AG04449 (cell line): ENCODE results near the gene ZFP1.

Experiments
- CTCF ChIA-PET: fragments of 350-600 bp; formaldehyde crosslinking; extraction: SDS; loops from one replicate; lab custom pipeline; 2021; ENCODE audit warnings: antibody characterized with exemption; lab: Yijun Ruan, JAX
- POLR2A ChIA-PET: fragments of 400-600, 350-600 bp; formaldehyde crosslinking; extraction: SDS; loops from one replicate; lab custom pipeline; 2020; ENCODE audit warnings: antibody characterized with exemption, inconsistent platforms; lab: Yijun Ruan, JAX
- DNase-seq: peaks from one replicate; pipeline ENCODE4 v3.0.0-alpha.2; 2010; ENCODE audit warnings: low read depth, low spot score
- H3K4me3 ChIP-seq: 2 replicates; pipeline ENCODE4 v1.5.1; 2011; ENCODE audit warnings: low read depth, mild to moderate bottlenecking, control low read depth, low read length
- TF ChIP-seq, protein P1 (sequence below): IDR thresholded peaks from one replicate; pipeline ENCODE4 v1.5.1; 2011; ENCODE audit warnings: mild to moderate bottlenecking, moderate library complexity, low read length, control low read depth, inconsistent platforms; ENCODE audit not compliant: insufficient read depth; ENCODE audit errors: missing control alignments

ZFP1 gene

GRCh38 chr16:75216127-75216526, 67.8 kb downstream of the ZFP1 start:
- POLR2A ChIA-PET: no interaction called here

DNA sequence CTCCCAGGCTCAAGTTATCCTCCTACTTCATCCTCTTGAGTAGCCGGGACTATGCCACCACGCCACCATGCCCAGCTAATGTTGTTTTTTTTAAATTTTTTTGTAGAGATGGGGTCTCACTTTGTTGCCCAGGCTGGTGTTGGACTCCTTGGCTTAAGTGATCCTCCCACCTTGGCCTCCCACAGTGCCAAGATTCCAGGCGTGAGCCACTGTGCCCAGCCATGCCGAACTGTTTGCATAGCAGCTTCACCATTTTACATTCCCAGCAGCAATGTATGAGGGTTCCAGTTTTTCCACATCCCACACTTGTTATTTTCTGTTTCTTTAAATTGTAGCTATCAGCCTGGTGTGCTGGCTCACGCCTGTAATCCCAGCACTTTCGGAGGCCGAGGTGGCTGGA, 68.3 kb downstream of the ZFP1 start:
- H3K4me3 ChIP-seq: no peak overlapping the region
- POLR2A ChIA-PET: no interaction called here
- TF ChIP-seq, protein P1, sequence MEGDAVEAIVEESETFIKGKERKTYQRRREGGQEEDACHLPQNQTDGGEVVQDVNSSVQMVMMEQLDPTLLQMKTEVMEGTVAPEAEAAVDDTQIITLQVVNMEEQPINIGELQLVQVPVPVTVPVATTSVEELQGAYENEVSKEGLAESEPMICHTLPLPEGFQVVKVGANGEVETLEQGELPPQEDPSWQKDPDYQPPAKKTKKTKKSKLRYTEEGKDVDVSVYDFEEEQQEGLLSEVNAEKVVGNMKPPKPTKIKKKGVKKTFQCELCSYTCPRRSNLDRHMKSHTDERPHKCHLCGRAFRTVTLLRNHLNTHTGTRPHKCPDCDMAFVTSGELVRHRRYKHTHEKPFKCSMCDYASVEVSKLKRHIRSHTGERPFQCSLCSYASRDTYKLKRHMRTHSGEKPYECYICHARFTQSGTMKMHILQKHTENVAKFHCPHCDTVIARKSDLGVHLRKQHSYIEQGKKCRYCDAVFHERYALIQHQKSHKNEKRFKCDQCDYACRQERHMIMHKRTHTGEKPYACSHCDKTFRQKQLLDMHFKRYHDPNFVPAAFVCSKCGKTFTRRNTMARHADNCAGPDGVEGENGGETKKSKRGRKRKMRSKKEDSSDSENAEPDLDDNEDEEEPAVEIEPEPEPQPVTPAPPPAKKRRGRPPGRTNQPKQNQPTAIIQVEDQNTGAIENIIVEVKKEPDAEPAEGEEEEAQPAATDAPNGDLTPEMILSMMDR: no peak
- CTCF ChIA-PET: interaction anchor here (2.6 to 7.5 kb wide), 2 partner anchors 16 to 17 kb away, joined by 13 to 74 read pairs; no protein-coding TSS in a partner anchor
- no peak for DNase-seq

More at GRCh38 chr16:75216127-75216526, 67.8 kb downstream of the ZFP1 start:
- TF ChIP-seq, protein P1: no peak
- CTCF ChIA-PET: interaction anchor here (2.6 to 7.5 kb wide), 2 partner anchors 15 to 17 kb away, joined by 13 to 74 read pairs; no protein-coding TSS in a partner anchor
- DNase-seq: no peak
- H3K4me3 ChIP-seq: no peak overlapping the region

DNA sequence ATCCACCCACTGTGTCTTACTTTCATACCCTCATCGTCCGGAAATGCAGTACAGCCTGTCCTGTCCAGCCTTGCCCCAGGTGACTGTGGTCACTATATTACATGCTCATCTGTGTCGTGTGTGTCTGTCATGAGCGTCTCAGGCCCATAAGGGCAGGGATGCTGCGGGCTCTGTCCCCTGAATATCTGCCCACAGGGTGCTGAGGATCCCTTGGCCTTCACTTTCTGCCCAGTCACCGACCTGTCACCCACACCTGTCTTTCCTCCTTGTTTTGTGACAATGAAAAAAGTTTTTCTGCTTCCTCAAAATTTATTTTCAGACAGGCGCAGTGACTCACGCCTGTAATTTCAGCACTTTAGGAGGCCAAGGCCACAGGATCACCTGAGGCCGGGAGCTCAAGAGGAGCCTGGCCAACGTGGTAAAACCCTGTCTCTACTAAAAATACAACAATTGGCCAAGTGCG, 69.1 kb downstream of the ZFP1 start:
- DNase-seq: no peak
- CTCF ChIA-PET: interaction anchor here (1.1 to 7.5 kb wide), 3 partner anchors 16 to 185 kb away, joined by 3 to 74 read pairs (median 13); no protein-coding TSS in a partner anchor
- TF ChIP-seq, protein P1: no peak
- POLR2A ChIA-PET: no interaction called here
- H3K4me3 ChIP-seq: no peak overlapping the region

GRCh38 chr16:75218256-75219076, 70.1 kb downstream of the ZFP1 start, which contains the start of gene CTRB1:
Gene CTRB1, plus strand, starts transcription at chr16:75218988. Its CDS starts 20 bp downstream, at chr16:75219008.
- DNase-seq: no peak
- CTCF ChIA-PET: interaction anchor here (1.0 to 7.5 kb wide), 3 partner anchors 15 to 184 kb away, joined by 3 to 74 read pairs (median 4); no protein-coding TSS in a partner anchor
- TF ChIP-seq, protein P1: no peak
- H3K4me3 ChIP-seq: no peak within 1 kb of the TSS
- POLR2A ChIA-PET: interaction anchor here (0.6 kb wide), 1 partner anchor 60 kb away, joined by 4 read pairs; no protein-coding TSS in a partner anchor

DNA sequence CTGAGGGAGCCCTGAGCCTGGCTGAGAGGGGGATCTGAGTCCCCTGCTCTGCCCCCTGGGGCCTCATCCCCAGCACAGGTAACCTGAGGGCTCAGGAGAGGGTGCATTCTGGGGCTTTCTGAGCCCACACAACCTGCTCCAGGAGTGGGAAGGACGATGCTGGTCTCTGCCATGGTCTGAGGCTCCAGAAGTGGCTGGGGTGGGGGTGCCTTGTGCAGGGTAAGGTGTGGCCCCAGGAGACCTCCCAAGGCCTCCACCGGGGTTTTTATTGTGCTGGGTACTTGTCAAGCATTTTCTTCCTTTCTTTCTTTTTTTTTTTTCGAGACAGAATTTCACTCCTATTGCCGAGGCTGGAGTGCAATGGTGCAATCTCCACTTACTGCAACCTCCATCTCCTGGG, 70.8 kb downstream of the ZFP1 start:
- POLR2A ChIA-PET: no interaction called here
- no peak overlapping the region for H3K4me3 ChIP-seq
- no peak for DNase-seq
- CTCF ChIA-PET: interaction anchor here (1.0 to 7.5 kb wide), 4 partner anchors 14 to 246 kb away, joined by 3 to 74 read pairs (median 4); partner anchors contain the start of gene TMEM170A
- TF ChIP-seq, protein P1: no peak

- ChIA-PET POLR2A (no interaction called here), CTCF (interaction anchor here (0.6 to 7.5 kb wide), 5 partner anchors 14 to 245 kb away, joined by 3 to 74 read pairs (median 3); partner anchors contain the start of gene TMEM170A)
- DNase-seq: no peak
- H3K4me3 ChIP-seq: no peak overlapping the region
- TF ChIP-seq, protein P1: no peak
Observed at GRCh38 chr16:75219838-75220237, 71.5 kb downstream of the ZFP1 start.
